MM.1S (cell line): ENCODE data around the gene EDNRA.

Source experiments
- CTCF ChIP-seq: fragments of 300-600 bp; sonication (generic); IDR thresholded peaks from 2 replicates; pipeline ENCODE4 v1.5.1; 2016; ENCODE audit warnings: antibody characterized with exemption, low read length, mixed read lengths
- EZH2 ChIP-seq: fragments of 300-600 bp; sonication (generic); optimal IDR thresholded peaks from 2 replicates; pipeline ENCODE3; 2017; ENCODE audit warnings: low read depth, mild to moderate bottlenecking, antibody characterized with exemption, low read length, mixed read lengths
- EZH2phosphoT487 ChIP-seq: fragments of 300-600 bp; sonication (generic); IDR thresholded peaks from 2 replicates; pipeline ENCODE4 v1.6.1; 2018; ENCODE audit warnings: antibody characterized with exemption, low read length

GRCh38 chr4:147463065-147463464 lies 17.8 kb upstream of the EDNRA start:
- TF ChIP-seq CTCF: no peak
- TF ChIP-seq EZH2phosphoT487: no peak
- TF ChIP-seq EZH2: no peak
